ENCODE results near the gene ZNF43. TPM values are rescaled to one million over a fixed set of nuclear protein-coding genes. Genes with fewer than 3 reads are reported as not detected.
"Not testable (repeated sequence)": the region's sequence is repeated elsewhere in the genome, so short reads cannot be mapped to it uniquely, and the experiment has no call there.

The ZNF43 gene
- polyA plus RNA-seq (2012; ENCODE audit: low read depth, missing spikeins) = 5.3 TPM

GRCh38 chr19:21835810-21836444 is at the start of gene ZNF43:
Gene ZNF43 (minus strand): TSS chr19:21836182. CDS start chr19:21836038, 144 bp downstream.
- FAIRE-seq (peak; percentile 91), DNase-seq (ENCODE audit: insufficient read length, low spot score) (peak; percentile 36)
- TF ChIP-seq TAF1 (IDR thresholded peaks at IDR 0.05; ENCODE audit: low read depth, low read length) (peak; percentile 84), POU2F2 (IDR thresholded peaks at IDR 0.05; ENCODE audit: low read depth, low read length) (0 out of 2 replicates have a peak, but pooled peaks have one; percentile 9), POLR2A (IDR thresholded peaks at IDR 0.05; ENCODE audit: low read depth, low read length) (peak; percentile 94), SPI1 (IDR thresholded peaks at IDR 0.05; ENCODE audit: low read depth, low read length) (peak; percentile 26; the same call in 1 of the 2 replicates), POLR2AphosphoS5 (IDR thresholded peaks at IDR 0.05; ENCODE audit: low read depth, low read length) (peak; percentile 91), PAX5 (IDR thresholded peaks at IDR 0.05; ENCODE audit: insufficient read depth, low read length, severe bottlenecking) (no peak)

GRCh38 chr19:21885516-21885915 is 49.5 kb upstream of the ZNF43 start:
- DNase-seq (ENCODE audit: insufficient read length, low spot score); FAIRE-seq: not testable (repeated sequence)

GRCh38 chr19:21884786-21885185 is 48.8 kb upstream of the ZNF43 start:
- FAIRE-seq = not testable (repeated sequence)

GRCh38 chr19:21883516-21883915 is 47.5 kb upstream of the ZNF43 start:
- FAIRE-seq = no peak
- TF ChIP-seq PAX5 (IDR thresholded peaks at IDR 0.05; ENCODE audit: insufficient read depth, low read length, severe bottlenecking) (no peak), POLR2A (IDR thresholded peaks at IDR 0.05; ENCODE audit: low read depth, low read length) (no peak), POU2F2 (IDR thresholded peaks at IDR 0.05; ENCODE audit: low read depth, low read length) (no peak), SPI1 (IDR thresholded peaks at IDR 0.05; ENCODE audit: low read depth, low read length) (no peak), POLR2AphosphoS5 (IDR thresholded peaks at IDR 0.05; ENCODE audit: low read depth, low read length) (no peak), TAF1 (IDR thresholded peaks at IDR 0.05; ENCODE audit: low read depth, low read length) (no peak)
- DNase-seq (ENCODE audit: insufficient read length, low spot score) = no peak

More at GRCh38 chr19:21884786-21885185, 48.8 kb upstream of the ZNF43 start:
- not testable (repeated sequence) for DNase-seq (ENCODE audit: insufficient read length, low spot score)

- not testable (repeated sequence) for FAIRE-seq; DNase-seq (ENCODE audit: insufficient read length, low spot score)
Measured at GRCh38 chr19:21880761-21881160, 44.8 kb upstream of the ZNF43 start.

- TF ChIP-seq TAF1 (IDR thresholded peaks at IDR 0.05; ENCODE audit: low read depth, low read length) = no peak
- no peak for TF ChIP-seq POLR2A (IDR thresholded peaks at IDR 0.05; ENCODE audit: low read depth, low read length)
- TF ChIP-seq PAX5 (IDR thresholded peaks at IDR 0.05; ENCODE audit: insufficient read depth, low read length, severe bottlenecking) = no peak
- TF ChIP-seq SPI1 (IDR thresholded peaks at IDR 0.05; ENCODE audit: low read depth, low read length) = no peak
- TF ChIP-seq POLR2AphosphoS5 (IDR thresholded peaks at IDR 0.05; ENCODE audit: low read depth, low read length) = no peak
- TF ChIP-seq POU2F2 (IDR thresholded peaks at IDR 0.05; ENCODE audit: low read depth, low read length) = no peak
- DNase-seq (ENCODE audit: insufficient read length, low spot score) (no peak), FAIRE-seq (no peak)
Measured at GRCh38 chr19:21878646-21879045, 42.7 kb upstream of the ZNF43 start.

GRCh38 chr19:21877976-21878375 is 42.0 kb upstream of the ZNF43 start:
- FAIRE-seq (no peak), DNase-seq (ENCODE audit: insufficient read length, low spot score) (no peak)
- TF ChIP-seq POLR2AphosphoS5 (IDR thresholded peaks at IDR 0.05; ENCODE audit: low read depth, low read length) = no peak
- no peak for TF ChIP-seq PAX5 (IDR thresholded peaks at IDR 0.05; ENCODE audit: insufficient read depth, low read length, severe bottlenecking)
- no peak for TF ChIP-seq SPI1 (IDR thresholded peaks at IDR 0.05; ENCODE audit: low read depth, low read length)
- TF ChIP-seq TAF1 (IDR thresholded peaks at IDR 0.05; ENCODE audit: low read depth, low read length) = no peak
- no peak for TF ChIP-seq POLR2A (IDR thresholded peaks at IDR 0.05; ENCODE audit: low read depth, low read length)
- no peak for TF ChIP-seq POU2F2 (IDR thresholded peaks at IDR 0.05; ENCODE audit: low read depth, low read length)

- not testable (repeated sequence) for DNase-seq (ENCODE audit: insufficient read length, low spot score); FAIRE-seq
Measured at GRCh38 chr19:21876608-21877007, 40.6 kb upstream of the ZNF43 start.

- TF ChIP-seq POU2F2 (IDR thresholded peaks at IDR 0.05; ENCODE audit: low read depth, low read length) = no peak
- DNase-seq (ENCODE audit: insufficient read length, low spot score) (no peak), FAIRE-seq (no peak)
Measured at GRCh38 chr19:21856773-21857514, 21.0 kb upstream of the ZNF43 start.

GRCh38 chr19:21851596-21852345 is 15.8 kb upstream of the ZNF43 start:
- peak; percentile 91 for FAIRE-seq
- TF ChIP-seq POLR2A (IDR thresholded peaks at IDR 0.05; ENCODE audit: low read depth, low read length) = peak; percentile 68
- TF ChIP-seq POU2F2 (IDR thresholded peaks at IDR 0.05; ENCODE audit: low read depth, low read length) = peak; percentile 61; the same call in 1 of the 2 replicates
- TF ChIP-seq TAF1 (IDR thresholded peaks at IDR 0.05; ENCODE audit: low read depth, low read length) = 0 out of 2 replicates have a peak, but pooled peaks have one; percentile 18
- 0 out of 2 replicates have a peak, but pooled peaks have one; percentile 45 for TF ChIP-seq POLR2AphosphoS5 (IDR thresholded peaks at IDR 0.05; ENCODE audit: low read depth, low read length)
- no peak for TF ChIP-seq SPI1 (IDR thresholded peaks at IDR 0.05; ENCODE audit: low read depth, low read length)
- TF ChIP-seq PAX5 (IDR thresholded peaks at IDR 0.05; ENCODE audit: insufficient read depth, low read length, severe bottlenecking) = no peak
- DNase-seq (ENCODE audit: insufficient read length, low spot score) = peak; percentile 81
